ENCODE measurements around the gene SMU1.
"Not testable (repeated sequence)": the region's sequence is repeated elsewhere in the genome, so short reads cannot be mapped to it uniquely, and the experiment has no call there.

The SMU1 gene

GRCh38 chr9:33104401-33104800 is 27.9 kb upstream of the SMU1 start:
- no peak for DNase-seq

- no peak for DNase-seq
These were observed 27.2 kb upstream of the SMU1 start for GRCh38 chr9:33103501-33104281.

DNA sequence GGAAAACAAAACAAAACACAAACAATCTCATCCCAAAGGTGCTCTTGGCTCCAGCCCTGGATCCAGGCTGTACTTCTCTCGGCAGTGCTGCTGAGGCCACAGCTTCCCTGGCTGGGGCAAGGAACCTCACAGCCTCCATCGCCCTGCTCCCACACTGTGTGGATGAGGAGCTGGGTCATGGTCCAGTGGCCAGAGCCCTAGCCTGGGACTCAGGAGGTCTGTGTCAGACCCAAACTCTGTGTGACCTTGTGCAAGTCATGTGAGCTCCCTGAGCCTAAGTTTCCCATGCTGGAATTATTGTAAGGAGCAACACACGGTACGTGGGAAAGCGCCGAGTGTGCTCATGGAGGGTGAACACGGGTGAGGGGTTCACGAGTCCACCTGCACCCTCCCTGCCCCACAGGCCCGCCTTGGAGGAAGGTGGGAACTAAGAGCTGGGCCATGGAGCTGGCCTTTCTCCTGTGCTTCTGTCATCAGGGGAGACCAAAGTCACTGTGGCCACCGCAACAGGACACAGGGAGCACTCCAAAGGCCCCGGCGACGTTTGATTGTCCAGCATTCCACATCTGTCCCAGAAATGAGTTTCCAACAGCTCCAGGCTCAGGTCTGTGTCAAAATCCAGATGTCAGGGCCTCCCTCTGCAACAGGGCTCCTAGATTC is 26.2 kb upstream of the SMU1 start:
- no peak for DNase-seq

DNA sequence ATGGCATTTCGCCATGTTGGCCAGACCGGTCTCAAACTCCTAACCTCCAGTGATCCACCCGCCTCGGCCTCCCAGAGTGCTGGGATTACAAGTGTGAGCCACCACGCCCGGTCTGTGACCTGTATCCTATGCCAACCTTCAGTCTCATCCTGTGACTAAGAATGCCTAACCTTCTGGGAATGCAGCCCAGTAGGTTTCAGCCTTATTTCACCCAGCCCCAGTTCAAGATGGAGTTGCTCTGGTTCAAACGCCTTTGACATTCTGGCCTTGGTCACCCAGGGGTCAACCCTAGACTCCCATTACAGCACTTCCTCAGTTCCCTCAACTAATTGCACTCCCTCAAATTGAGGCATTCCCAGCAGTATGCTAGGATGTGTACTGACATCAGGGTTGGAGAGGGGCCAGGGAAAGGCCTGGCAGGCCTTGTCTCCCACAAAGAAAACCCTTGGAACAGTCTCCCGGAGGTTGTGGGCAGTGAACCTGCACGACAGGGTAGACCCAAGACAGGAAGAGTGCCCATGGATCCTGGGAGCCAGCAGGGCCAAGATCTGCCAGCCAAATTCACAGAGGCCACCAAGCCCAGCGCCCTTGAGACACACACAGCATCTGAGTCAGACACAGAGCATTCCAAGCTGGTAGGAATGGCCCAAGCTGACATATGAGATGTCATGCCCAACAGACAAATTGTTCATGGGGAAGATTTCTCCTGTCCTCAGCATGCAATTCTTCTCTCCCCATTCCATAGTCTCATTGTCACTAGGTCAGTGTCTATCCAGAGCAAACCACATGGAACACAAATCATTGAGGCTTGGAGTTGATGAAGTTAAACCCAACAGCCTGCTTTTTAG is 24.9 kb upstream of the SMU1 start:
- DNase-seq = no peak

- DNase-seq = no peak
These were observed 23.3 kb upstream of the SMU1 start for GRCh38 chr9:33099754-33100153.

GRCh38 chr9:33097192-33097591 is 20.7 kb upstream of the SMU1 start:
- DNase-seq = no peak

DNA sequence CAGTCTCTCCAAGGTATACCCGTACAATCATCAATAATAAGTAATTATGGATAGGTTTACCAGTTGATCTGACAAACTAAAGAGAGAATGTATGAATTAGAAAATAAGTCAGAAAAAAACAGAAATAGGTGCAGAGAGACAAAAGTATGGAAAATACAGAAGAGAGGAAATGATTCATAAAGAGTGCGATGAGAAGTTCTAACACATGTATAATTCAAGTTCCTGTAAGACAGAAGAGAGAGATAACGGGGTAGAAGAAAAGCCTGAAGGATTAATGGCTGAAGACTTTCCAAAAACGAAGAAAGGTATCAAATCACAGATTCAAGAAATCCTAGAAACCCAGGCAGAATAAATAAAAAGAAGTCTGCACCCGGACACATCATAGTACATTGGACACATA is 16.2 kb upstream of the SMU1 start:
- DNase-seq = no peak

DNA sequence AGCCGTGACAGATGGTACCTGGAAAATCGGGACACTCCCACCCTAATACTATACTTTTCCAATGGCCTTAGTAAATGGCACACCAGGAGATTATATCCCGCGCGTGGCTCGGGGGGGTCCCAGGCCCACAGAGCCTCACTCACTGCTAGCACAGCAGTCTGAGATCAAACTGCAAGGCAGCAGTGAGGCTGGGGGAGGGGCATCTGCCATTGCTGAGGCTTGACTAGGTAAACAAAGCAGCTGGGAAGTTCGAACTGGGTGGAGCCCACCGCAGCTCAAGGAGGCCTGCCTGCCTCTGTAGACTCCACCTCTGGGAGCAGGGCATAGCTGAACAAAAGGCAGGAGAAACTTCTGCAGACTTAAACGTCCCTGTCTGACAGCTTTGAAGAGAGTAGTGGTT is 9.2 kb upstream of the SMU1 start:
- not testable (repeated sequence) for DNase-seq

DNA sequence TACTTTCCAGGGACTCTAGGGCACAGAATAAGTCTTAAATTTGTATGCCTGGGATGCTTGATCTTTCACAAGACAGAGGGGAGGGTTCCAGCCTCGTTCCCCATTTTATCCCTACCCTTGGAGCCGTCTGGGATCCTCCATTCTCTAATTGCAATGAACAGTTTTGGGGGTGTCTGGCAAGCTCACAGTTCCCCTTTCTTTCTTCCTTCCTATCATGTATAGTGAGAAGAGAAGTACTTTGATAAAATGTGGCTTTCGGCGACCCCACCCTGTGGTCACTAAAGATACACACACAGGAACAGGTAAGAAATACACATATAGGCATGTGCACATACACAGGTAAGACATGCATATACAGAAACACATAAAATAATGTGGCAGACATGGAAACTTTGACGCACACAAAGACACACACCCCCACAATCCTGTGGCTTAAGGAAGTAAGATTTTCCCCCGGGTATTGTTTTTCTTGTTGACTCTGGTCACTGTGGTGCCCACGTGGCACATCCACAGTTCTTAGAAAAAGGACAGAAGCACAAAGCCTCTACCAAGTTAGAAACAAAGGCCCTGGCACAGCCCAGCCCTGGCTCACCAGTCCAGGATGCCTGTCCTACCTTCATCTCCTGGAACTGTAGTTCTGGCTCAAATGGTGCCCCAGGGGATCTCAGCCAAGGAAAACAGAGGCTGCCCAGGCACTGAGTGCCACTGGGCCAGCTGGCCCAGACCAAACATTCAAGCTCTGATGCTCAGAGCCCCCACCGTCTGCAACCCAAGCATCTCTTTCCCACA is 6.3 kb upstream of the SMU1 start:
- DNase-seq = no peak

DNA sequence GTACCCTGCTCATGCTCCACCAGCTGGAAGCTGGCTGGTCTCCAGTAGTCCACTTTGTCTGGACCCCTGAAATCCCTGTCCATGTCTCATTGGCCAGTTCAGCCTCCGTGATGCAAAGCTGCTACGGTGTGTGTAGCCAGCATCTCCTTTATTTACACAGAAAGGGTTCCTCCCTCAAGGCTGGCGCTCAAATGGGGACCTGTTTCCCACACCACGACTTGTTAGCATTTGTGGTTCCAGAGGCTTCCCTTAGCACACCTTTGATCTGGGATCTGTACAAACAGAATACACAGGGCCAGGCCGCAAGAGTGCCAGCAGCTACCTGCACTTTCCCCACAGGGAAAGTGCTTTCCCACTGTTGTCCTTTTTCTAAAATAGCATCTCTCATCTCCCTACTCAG is 5.7 kb upstream of the SMU1 start:
- DNase-seq = no peak

DNA sequence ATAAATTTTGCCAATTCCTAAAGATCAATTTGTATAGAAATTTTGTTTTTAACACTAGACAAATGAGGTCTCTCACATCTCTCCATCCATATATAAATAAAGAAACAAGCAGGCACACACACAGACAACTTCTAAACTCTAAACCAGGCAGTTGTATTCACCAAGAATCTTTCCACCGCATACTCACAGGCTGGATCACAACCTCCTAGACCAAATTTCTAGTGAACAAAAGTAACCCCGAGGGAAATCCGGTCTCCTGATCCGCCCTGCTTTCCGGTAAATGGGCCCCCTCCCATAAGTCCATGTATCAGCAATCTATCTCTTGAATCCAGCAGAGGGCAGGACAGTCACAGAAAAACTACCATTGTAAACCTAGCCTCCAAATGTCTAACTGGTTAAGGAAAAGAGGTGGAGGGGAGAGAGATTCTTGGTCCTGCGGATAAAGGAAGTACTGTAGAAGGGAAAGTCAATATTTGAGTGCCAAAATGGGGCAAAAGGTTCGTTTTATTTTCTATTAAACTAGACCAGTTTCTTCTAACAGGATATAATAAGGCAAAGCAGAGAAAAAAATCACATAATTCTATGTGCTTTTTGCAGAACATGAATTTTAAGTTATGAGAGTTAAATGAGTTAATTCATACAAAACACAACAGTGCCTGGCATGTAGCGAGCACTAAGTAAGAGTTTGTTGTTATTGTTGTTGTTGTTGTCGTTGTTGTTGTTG is 4.8 kb upstream of the SMU1 start:
- peak; percentile 70 for DNase-seq

DNA sequence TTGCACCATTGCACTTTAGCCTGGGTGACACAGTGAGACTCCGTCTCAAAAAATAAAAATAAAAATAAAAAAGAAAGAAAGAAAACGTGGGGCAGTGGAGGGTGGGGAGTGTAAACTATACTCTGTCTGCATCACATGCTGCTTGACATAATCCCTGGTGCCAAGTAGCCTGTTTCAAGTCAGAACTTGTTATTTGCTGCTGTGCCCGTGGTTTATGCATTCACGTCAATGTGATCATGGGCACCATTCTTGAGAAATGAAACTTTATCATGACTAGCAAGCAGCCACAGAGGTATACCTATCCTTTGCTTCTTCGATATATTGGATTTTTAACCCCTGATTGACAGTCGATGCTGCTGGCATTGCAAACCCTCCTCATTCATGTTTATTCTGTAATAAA is 4.1 kb upstream of the SMU1 start:
- no peak for DNase-seq

- DNase-seq = no peak
These were observed 7.5 kb downstream of the SMU1 start for GRCh38 chr9:33068991-33069390.

DNA sequence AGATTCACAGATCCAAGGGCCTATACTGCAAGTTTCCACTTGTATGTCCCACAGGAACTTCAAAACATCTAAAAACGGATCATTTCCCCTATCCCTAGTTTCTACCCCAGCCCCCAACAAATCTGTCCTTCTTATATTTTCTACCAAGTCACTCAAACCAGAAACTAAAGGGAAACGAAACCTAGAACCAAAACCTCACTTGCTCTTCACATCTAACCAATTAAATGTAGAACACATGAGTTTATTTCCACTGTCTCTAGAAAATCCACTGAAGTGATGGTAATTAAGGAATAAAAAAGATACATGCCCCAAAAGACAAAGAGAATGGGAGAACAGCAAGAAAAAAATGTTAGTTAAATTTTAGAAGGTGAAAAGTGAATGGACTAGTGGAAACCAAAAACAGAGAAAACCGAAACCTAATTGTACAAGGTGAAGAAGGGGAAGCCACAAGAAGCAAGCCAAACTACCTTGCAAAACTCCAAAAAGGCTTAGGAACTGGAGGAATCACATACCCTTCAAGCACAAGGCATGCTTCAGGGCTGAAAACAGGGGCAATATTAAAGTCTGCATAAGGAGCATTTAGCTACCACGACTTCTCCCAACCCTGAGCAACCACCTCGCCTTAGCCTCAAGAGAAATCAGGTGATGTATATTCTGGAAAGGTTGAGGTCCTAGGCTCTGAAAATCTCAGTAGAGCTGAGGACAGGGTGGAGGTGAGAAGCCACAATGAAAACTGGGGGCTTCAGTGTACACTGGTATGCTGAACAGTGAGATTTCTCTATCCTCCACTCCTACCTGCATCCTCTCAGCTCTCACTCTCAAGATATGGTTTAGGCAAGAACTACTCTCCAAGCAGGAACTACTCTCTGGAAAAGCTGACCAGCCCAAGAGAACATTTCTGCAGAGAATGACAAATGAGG is 11.1 kb downstream of the SMU1 start:
- peak; percentile 35 for DNase-seq

DNA sequence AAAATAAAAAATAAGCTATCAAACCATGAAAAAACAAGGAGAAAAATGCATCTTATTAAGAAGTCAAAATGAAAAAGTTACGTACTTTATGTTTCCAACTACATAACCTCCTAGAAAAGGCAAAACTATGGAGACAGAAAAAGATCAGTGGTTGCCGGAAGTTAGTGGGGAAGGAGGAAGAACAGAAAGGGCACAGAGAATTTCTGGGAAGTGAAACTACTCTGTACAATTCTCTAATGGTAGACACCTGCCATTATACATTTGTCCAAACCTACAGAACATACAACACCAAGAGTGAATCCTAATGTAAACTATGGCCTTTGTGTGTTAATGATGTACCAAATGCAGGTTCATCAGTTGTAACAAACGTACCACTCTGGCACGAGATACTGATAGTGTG is 25.3 kb downstream of the SMU1 start:
- no peak for DNase-seq

DNA sequence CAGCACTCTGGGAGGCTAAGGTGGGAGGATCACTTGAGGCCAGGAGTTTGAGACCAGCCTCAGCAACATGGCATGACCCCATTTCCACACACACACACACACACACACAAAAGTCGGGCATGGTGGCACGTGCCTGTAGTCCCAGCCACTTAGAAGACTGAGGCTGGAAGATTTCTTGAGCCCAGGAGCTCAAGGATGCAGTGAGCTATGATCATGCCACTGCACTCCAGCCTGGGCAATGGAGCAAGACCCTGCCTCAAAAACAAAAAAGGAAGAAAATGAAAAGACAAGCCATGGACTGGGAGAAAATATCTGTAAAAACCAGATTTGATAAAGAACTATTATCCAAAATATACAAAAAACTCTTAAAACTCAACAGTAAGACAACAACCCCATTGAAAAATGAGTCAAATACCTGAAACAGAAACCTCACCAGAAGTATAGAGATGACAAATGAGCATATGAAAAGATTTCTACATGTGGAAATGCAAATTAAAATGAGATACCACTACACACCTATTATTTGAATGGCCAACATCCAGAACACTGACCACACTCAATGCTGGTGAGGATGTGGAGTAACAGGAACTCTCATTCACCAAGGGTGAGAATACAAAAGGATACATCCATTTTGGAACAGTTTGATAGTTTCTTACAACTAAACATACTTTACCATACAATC is 26.7 kb downstream of the SMU1 start:
- no peak for DNase-seq

- DNase-seq = no peak
These were observed 28.4 kb downstream of the SMU1 start for GRCh38 chr9:33048054-33048465.

DNA sequence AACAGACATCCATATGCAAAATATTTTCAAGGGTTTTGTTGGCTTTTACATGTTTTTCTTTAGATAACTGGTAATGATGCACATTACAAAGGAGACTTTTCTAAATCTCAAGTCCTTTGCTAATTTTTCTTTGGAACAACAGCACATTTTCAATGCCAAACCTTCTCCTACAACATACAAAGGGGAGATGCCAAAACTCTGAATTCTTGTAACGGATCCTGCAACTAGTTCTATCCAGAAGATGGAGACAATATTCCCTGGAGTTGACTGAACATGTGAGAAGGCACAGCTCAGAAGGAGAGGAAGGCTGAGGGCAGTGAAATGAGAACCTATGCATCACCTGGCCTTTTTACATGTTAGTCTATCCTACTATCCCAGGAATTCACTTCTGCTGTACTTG is 30.4 kb downstream of the SMU1 start:
- no peak for DNase-seq

GRCh38 chr9:33044677-33045282 is 31.7 kb downstream of the SMU1 start:
- DNase-seq = no peak

DNA sequence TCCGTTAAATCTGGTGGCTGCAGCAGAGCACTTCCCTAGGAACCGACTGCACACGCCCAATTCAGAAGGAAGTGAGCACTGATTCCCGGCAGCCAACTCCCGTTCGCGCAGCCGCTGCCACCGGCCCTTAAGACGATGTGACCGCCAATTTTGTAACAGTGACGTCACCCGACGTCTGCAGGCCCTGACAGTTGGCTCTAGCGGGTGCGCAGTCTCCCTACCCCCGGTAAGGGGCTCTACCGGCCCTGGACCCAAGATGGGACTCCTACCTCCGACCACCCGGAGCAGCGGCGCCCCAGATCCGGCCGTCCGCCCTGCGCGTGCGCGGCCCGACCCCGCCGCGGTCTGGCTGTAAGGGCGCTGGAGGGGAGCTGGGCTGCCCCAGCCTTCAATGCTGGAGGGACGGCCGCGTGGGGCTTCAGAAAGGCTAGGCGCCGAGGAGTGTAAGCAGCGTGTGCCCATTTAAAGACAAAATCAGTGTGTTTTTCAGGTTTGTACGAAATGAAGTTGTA is 32.3 kb downstream of the SMU1 start:
- DNase-seq = no peak

All from RPMI8226 (cell line).